HG03457 (cell line): ENCODE measurements around the gene APOBEC3G.

Experiments
- ATAC-seq: cut with Tn5 transposase; IDR thresholded peaks from one replicate; pipeline ENCODE4 v1.9.1; 2021; ENCODE audit warnings: moderate number of reproducible peaks; ENCODE audit not compliant: unreplicated experiment

Gene APOBEC3G

DNA sequence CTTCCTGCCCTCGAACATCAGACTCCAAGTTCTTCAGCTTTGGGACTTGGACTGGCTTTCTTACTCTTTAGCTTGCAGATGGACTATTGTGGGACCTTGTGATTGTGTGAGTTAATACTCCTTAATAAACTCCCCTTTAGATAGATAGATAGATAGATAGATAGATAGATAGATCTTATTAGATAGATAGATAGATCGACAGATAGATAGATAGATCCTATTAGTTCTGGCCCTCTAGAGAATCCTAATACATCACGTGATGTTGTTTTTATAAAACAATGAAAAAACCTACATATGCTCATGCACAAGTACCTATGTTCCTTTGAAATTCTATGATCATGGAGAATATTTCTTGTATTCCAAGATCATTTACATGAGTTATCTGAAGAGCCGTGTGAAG, 43.9 kb downstream of the APOBEC3G start:
- ATAC-seq, result no peak

DNA sequence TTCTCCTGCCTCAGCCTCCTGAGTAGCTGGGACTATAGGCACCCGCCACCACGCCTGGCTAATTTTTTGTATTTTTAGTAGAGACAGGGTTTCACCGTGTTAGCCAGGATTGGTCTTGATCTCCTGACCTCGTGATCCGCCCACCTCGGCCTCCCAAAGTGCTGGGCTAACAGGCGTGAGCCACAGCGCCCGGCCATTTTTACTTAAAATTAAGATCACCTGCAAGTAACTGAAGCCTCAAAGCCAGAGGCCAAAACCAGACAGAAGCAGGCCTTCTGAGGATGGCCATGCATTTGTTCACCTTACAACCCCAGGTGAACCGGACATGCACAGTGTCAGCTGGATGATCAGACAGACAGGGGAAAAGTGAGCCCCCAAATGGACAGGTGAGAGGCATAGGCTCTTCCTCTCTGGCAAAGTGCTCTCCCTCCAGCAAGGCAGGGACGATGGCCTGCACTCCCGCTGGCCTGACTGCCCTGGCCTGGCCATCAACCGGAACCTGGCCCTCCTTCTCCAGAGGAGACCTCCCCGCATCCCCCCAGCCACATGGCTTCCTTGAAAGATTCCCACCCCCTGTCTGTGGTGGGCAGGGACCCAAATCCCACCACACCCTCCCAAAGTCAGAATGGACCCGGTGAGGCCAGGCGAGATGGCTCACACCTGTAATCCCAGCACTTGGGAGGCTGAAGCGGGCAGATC, 45.8 kb downstream of the APOBEC3G start:
- ATAC-seq, result no peak

DNA sequence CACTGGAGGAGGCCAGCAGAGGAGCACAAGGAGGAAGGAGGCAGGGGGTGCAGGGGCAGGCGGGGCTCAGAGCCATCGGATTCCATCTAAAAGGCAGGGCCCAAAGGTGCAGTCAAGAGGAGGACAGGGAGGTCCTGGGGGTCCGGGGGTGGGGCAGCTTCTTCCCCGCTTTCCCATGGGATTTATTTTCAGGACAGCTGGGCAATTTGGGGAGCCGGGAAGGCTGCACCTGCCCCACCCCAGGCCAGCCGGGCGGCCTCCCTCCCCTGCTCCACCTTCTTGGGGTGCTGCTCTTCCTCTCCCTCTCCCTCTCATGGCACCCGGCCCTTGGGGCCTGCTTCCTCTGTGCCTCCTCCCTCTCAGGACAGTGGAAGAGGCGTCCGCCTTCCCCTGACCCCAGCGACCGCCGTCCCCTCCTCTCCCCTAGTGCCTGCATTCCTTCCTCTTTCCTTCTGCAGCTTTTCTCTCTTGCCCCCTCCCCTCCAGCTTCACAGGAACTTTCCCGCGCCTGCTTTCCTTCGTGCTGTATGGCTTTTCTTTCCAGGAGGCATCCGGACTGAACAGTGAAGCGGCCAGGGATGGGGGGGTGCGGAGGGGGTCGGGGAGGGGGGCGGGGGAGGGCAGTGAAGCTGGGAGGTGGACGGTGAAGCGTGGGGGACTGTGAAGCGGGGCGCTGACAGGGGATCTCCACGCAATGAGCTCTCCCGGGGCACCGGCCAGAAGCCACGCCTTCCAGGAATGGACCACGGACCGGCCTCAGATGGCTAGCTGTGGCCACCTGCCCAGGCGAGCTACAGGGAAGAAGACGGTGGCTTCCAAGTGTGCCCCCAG, 46.9 kb downstream of the APOBEC3G start:
- ATAC-seq, result no peak

DNA sequence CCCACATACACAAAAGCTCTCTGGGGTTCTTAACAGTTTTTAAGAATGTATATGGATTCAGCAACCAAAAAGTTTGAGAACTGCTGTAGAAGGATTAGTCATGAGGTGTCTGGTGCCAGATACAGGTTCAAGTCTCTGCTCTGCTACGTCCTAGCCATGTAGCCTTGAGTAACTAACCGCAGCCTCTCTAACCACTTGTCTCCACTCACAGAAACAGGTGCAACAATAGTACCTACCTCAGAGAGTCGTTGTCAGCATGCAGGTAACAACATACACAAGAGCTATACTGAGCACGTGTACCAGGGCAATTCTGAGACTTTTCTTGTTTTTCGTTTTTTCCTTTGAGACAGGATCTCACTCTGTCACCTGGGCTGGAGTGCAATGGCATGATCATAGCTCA, 48.5 kb downstream of the APOBEC3G start:
- ATAC-seq, result no peak

DNA sequence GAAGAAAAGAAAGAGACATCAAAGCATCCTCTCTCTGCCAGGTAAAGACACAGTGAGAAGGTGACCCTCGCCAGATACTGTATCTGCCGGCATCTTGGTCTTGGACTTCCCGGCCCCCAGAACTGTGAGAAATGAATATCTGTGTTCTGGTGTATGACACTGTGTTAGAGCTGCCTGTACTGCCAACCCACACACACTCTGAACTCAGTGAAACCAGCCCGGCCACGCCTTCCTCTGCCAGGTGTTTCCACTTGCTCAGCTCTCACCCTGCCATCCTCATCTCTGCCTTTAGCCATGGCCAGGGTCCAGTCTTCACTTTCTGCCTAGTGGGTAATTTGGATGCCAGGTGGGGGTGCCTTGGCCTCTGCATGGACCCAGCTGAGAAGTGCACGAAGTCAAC, 51.4 kb downstream of the APOBEC3G start:
- ATAC-seq, result no peak

DNA sequence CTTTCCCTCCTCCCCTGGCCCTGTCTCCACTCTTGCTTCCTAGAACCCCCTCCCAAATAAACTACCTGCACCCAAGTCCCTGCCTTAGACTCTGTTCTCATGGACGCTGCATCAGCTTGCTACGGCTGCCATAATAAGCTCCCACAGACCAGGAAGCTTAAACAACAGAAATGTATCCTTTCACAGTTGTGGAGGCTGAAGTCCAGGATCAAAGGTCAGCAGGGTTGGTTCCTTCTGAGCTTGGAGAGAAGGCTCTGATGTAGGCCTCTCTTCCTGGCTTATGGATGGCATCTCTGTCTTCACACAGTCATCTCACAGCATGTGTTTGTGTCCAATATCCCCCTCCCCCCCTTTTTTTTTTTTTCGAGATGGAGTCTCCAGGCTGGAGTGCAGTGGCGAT, 52.0 kb downstream of the APOBEC3G start:
- ATAC-seq, result no peak

DNA sequence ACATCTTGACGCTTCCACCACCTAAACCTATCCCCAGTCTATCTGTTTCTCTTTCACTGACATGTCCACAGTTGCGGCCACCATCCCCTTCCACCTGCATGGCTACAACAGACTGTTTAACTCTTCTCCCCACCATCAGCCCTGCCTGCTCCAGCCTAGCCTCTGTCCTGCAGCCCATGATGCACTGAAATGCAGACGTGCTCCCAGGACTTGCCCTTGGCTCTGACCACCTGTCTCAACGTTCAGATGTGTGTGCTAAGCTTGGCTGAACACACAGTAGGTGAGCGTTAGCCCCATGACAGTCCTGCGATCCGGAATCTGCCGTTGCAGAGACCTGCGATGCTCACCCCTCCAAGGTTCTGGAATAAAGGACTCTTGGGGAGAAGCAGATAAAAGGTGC, 52.7 kb downstream of the APOBEC3G start:
- no peak for ATAC-seq

DNA sequence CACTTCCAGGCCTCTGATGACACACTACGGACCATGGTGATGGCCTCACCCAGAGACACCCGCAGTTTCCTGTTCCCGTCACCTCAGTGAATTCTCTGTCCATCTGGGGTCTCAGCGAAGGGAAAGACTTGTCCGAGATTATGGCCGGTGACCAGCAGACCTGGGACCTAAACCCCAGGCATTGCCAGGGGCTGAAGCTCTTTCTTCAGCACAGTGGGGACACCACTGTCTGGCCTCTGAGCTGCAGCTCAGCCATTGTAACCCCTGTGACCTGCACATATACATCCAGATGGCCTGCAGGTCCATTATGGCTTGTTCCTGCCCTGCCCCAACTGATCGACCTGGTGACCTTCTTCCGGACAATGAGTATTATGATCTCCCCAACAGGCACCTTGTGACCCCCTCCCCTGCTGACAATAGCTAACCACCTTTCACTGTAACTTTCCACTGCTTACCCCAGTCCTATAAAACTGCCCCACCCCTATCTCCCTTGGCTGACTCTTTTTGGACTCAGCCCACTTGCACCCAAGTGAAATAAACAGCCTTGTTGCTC, 53.2 kb downstream of the APOBEC3G start:
- ATAC-seq, result no peak

DNA sequence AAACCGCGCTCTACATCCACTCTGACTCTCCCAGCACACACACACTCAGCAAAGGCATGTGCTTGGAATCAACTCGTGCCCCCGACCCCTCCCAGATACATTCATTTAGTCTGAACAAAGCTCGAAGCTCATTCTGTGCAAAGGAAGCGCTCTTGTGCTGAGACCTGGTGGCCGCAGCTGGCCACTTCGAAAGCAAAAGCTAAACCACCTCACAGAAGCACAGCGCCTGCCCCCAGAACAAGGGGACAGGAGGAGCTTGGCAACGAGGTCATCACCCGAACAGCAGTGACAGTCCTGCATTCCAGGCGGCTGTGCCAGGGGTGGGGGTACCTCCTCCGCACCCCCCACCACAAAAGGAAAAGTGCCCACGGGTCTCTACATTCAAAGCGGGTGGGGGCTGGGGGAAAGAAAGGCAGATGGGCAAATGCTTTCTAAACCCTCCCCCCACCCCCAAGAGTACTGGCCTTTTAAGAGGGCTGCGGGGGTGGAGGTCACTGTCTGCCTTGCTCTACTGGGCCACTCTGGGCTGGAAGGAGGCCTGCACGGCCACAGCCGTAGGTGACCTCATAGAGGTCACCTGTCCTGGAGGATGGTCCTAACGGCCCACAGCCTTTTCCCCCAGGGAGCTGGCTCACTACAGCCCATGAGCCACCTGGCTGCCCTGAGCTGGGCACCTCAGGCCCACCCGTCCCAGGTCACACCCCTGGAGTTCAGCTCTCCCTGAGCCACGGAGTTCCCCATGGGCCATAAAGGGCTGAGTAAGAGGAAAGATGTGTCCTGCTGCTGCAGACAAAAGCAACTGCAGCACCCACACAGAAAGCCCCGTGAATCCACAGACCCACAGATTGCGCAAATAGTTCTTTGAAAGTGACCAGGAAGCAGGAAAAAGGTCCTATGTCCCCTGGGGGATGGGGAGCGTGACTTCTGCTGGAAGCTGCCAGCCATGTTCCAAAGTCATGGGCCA, 54.1 kb downstream of the APOBEC3G start:
- no peak for ATAC-seq

DNA sequence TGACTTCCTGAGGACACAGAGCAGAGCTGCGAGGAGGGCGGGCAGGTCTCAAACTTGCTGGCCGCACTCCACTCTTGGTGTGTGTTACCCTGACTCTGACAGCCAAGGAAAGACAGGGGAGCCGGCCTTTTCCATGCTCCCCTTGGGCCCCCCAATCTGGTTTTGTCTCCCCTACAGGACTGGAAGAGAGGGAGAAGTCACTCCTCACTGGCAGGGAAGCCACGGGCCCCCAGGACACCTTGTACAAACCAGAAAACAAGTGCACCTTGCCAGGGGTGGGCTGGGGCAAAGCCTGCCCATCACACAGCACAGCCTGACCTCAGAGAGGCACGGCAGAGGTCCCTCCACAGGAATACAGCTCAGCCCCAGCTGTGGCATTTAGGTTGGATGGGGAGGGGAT, 55.2 kb downstream of the APOBEC3G start:
- ATAC-seq, result no peak

DNA sequence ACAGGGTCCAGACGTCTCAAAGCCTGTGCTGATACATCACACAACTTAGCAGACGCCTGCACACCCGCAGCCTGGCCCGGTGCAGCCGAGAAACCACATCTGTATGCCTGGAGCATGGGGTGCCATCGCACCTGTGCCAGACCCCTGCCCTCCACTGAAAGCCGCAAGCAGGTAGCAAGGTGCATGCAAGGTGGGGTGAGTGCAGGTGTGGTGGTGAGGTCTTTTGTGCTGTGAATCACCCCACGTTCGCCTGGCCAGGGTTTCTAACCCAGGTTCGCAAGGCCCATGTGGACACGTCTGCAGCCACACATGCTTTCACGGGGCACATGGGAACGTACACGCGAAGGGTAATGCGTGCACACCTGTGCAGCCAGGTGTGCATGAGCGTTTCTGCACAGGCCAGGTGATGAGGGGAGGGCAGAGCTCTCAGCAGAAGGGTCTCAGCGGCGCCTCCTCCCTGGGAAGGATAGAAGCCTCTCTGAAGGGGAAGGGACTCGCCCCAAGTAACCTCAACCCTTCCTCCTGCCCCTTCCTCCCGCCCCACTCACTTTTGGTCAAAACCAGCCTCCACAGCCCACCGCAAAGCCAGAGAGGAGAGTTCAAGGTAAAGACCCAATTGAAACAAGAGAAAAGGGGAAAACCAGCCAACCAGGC, 55.9 kb downstream of the APOBEC3G start:
- ATAC-seq, result no peak

DNA sequence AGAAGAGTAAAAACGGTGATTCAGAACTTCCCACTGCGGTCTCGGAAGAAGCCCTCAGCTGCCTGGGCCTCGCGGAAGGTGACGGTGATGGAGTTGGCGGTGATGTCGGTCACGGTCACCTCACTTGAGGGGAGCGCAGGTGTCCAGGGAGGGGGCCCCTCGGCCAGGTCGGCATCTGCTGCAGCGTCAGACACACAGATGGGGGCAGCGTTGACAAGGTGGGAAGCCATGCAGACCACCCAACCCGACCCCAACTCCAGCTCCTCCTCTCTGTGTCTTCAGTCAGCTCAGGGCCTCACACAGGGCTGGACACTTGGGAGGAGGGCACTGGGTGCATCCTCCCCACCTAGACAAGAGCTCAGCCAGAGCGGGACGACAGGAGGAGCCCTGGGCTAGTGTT, 56.8 kb downstream of the APOBEC3G start:
- no peak for ATAC-seq

DNA sequence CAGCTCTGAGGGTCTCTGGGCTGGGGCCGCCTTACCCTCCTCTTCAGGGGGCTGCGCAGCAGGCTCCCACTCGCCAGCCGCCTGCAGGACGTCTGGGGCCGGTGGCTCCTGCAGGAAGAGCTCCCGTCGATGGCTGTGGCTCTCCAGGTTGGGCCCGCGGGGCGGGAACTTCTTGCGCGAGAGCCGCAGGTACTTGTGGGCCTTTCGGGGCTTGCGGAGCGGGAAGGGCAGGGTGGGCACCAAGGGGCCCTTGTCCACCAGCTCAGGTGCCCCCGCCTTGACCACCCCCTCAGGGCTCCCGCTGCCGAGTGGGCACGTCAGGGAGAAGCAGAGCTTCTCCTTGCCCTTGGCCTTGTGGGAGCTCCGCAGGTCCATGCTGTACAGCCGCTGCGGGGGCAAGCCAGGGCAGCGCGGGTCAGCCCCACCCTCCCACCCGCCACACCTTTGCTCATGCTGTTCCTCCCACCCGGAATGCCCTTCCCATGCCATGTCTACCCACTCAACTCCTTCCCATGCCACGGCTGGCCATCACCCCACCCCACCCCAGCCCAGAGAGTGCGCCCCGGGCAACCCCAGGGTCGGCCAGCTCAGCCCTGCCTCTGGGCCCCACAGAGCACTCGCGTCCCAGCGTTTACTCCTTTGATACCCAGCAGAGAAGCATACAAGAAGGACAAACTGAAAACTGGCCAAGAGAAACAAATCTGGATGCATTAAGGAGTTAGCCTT, 57.5 kb downstream of the APOBEC3G start:
- no peak for ATAC-seq

DNA sequence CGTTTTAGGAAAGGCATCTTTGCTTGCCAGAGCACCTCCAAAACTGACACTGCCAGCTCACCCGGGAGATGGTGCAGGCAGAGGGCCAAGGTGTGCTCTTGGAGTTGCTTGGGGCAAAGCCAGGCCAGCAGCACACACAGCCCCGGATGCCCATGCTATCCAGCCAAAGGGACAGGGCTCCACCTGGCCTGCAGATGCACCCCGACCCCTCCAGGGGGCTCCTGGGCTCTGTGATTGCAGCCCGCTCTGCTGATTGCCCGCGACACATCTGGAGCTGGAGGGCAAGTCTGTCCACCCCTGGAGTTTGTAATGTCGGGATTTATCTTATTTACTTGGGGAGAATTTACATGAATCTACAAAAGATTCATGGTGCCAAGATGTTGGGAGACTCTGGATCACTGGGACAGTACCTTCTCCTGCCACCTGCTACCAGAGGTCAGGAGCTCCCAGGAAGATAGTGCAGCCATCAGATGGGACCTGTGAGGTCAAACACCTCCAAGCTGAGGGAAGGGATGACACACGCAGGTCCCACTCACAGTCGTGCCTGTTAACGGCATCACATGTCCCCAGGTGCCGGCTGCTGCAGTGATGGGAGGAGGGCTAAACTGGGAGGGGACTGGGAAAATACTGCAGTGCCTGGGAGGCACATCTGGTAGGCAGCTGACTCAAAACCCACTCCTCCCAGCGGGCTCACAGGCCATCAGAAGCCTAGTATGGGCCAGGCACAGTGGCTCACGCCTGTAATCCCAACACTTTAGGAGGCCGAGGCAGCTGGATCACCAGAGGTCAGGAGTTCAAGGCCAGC, 58.2 kb downstream of the APOBEC3G start:
- ATAC-seq, result no peak

DNA sequence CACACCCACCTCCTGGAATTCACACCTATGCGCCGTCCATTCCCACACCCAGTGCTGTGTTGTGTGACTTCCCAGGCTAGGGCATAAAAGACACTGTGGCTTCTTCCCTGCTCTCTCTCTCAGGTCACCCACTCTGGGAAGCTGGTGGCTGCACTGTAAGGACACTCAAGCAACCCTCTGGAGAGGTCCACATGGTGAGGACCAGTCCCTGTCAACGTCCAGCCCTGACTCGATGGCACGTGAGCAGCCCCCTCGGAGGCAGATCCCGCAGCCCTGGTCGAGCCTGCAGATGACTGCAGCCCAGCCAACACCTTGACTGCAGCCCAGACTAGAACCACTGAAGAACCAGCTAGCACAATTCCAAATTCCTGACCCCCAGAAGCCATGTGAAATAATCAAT, 59.2 kb downstream of the APOBEC3G start:
- ATAC-seq, result no peak
